ENCODE data around the gene PHLPP1.

Gene PHLPP1

GRCh38 chr18:62814132-62814759 lies 98.9 kb downstream of the PHLPP1 start:
- Histone ChIP-seq H2AFZ (no peak overlapping the region), H3K4me1 (no peaks in the 10 kb centered on the region), H3K27ac (no peak overlapping the region), H3K4me3 (ENCODE audit: low read depth, low read length) (no peak overlapping the region), H3K4me2 (ENCODE audit: low read length) (no peak overlapping the region), H3K36me3 (ENCODE audit: control insufficient read depth, insufficient read depth, low read length) (no peaks in the 10 kb centered on the region), H3K27me3 (ENCODE audit: control insufficient read depth, insufficient read depth, low read length) (no peaks in the 10 kb centered on the region), H3K79me2 (peaks cover 7% of the 10 kb centered on the region), H3K9me3 (ENCODE audit: control insufficient read depth, low read length) (no peaks in the 10 kb centered on the region), H3K9ac (no peak overlapping the region)
- TF ChIP-seq CTCF (IDR thresholded peaks at IDR 0.05) = no peak

GRCh38 chr18:62825382-62825781 lies 110.0 kb downstream of the PHLPP1 start:
- no peaks in the 10 kb centered on the region for H3K36me3 ChIP-seq (ENCODE audit: control insufficient read depth, insufficient read depth, low read length)
- peaks cover 4% of the 10 kb centered on the region for H3K79me2 ChIP-seq
- no peaks in the 10 kb centered on the region for H3K4me1 ChIP-seq
- TF ChIP-seq CTCF (IDR thresholded peaks at IDR 0.05) = no peak
- no peak overlapping the region for H3K27ac ChIP-seq
- no peak overlapping the region for H2AFZ ChIP-seq
- H3K4me3 ChIP-seq (ENCODE audit: low read depth, low read length) = no peak overlapping the region
- H3K9ac ChIP-seq = no peak overlapping the region
- H3K9me3 ChIP-seq (ENCODE audit: control insufficient read depth, low read length) = no peaks in the 10 kb centered on the region
- H3K4me2 ChIP-seq (ENCODE audit: low read length) = no peak overlapping the region
- H3K27me3 ChIP-seq (ENCODE audit: control insufficient read depth, insufficient read depth, low read length) = no peaks in the 10 kb centered on the region

GRCh38 chr18:62827397-62827796 lies 112.1 kb downstream of the PHLPP1 start:
- no peaks in the 10 kb centered on the region for H3K9me3 ChIP-seq (ENCODE audit: control insufficient read depth, low read length)
- peaks cover 3% of the 10 kb centered on the region for H3K79me2 ChIP-seq
- H3K27ac ChIP-seq = no peak overlapping the region
- no peak overlapping the region for H3K4me2 ChIP-seq (ENCODE audit: low read length)
- H3K4me1 ChIP-seq = peaks cover 4% of the 10 kb centered on the region
- no peak for TF ChIP-seq CTCF (IDR thresholded peaks at IDR 0.05)
- H2AFZ ChIP-seq = no peak overlapping the region
- no peak overlapping the region for H3K9ac ChIP-seq
- H3K36me3 ChIP-seq (ENCODE audit: control insufficient read depth, insufficient read depth, low read length) = no peaks in the 10 kb centered on the region
- H3K27me3 ChIP-seq (ENCODE audit: control insufficient read depth, insufficient read depth, low read length) = no peaks in the 10 kb centered on the region
- no peak overlapping the region for H3K4me3 ChIP-seq (ENCODE audit: low read depth, low read length)

- Histone ChIP-seq H3K4me3 (ENCODE audit: low read depth, low read length) (no peak overlapping the region), H3K27ac (no peak overlapping the region), H3K9me3 (ENCODE audit: control insufficient read depth, low read length) (no peaks in the 10 kb centered on the region), H3K4me1 (peaks cover 4% of the 10 kb centered on the region), H3K36me3 (ENCODE audit: control insufficient read depth, insufficient read depth, low read length) (no peaks in the 10 kb centered on the region), H3K27me3 (ENCODE audit: control insufficient read depth, insufficient read depth, low read length) (no peaks in the 10 kb centered on the region), H3K4me2 (ENCODE audit: low read length) (no peak overlapping the region), H3K9ac (no peak overlapping the region), H3K79me2 (peaks cover 3% of the 10 kb centered on the region), H2AFZ (no peak overlapping the region)
- TF ChIP-seq CTCF (IDR thresholded peaks at IDR 0.05) = no peak
Observed at GRCh38 chr18:62828091-62828640, 112.8 kb downstream of the PHLPP1 start.

GRCh38 chr18:62828852-62829251 lies 113.5 kb downstream of the PHLPP1 start:
- H3K27ac ChIP-seq = no peak overlapping the region
- no peaks in the 10 kb centered on the region for H3K79me2 ChIP-seq
- TF ChIP-seq CTCF (IDR thresholded peaks at IDR 0.05) = no peak
- no peak overlapping the region for H3K4me2 ChIP-seq (ENCODE audit: low read length)
- no peak overlapping the region for H2AFZ ChIP-seq
- no peaks in the 10 kb centered on the region for H3K36me3 ChIP-seq (ENCODE audit: control insufficient read depth, insufficient read depth, low read length)
- H3K4me1 ChIP-seq = peaks cover 4% of the 10 kb centered on the region
- no peaks in the 10 kb centered on the region for H3K27me3 ChIP-seq (ENCODE audit: control insufficient read depth, insufficient read depth, low read length)
- no peaks in the 10 kb centered on the region for H3K9me3 ChIP-seq (ENCODE audit: control insufficient read depth, low read length)
- H3K4me3 ChIP-seq (ENCODE audit: low read depth, low read length) = no peak overlapping the region
- H3K9ac ChIP-seq = no peak overlapping the region
